NCI-H2196 (cell line): ENCODE results near the gene LARP1.
A peak's percentile ranks its signal among the peaks of the same experiment; 100 is the strongest.
"Not testable (repeated sequence)": the region's sequence is repeated elsewhere in the genome, so short reads cannot be mapped to it uniquely, and the experiment has no call there.

ENCODE experiments used
- DNase-seq: peaks from one replicate; lab custom pipeline; 2025; ENCODE audit not compliant: unreplicated experiment; lab: John Stamatoyannopoulos, UW

Gene LARP1

DNA sequence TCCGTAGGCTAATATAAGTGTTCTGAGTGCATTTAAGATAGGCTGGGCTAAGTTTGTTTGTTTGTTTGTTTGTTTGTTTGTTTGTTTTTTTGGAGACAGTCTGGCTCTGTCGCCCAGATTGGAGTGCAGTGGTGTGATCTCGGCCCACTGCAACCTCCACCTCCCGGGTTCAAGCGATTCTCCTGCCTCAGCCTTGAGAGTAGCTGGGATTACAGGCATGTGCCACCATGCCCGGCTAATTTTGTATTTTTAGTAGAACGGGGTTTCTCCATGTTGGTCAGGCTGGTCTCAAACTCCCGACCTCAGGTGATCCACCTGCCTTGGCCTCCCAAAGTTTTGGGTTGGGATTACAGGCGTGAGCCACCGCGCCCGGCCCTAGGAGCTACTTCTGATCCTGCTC is 4.7 kb downstream of the LARP1 start:
- not testable (repeated sequence) for DNase-seq

DNA sequence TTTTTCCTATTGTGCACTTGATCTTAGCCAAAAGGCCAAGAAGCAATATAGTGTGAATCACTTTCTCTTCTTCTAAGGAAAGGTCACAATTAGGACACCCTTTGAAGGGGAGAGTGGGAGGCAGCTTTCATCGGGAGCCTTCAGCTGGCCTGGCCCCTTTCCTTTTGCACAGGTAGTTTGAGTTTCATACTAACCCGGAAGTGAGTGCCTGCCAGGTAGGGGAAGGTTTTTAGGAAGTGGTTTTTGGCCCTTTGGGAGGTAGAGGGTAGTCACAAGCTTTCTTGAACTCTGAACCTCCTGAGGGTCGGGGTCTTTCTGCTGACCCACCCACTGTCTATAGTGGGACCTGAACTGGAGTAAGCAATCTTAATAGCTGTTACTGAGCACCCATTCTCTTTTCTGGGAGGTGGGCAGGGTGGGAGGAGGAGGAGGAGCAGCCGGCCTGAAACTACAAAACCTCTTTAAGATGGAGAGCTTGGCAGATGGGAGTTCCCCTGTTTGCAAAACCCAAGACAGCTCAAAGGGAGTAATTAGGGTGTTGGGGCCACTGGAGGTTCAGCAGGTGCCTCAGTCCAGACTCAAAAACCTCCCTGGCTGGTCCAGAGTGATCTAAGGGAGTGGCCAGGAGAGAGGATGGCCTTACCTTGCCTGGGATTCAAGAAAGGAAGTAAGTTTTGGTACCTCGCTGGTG is 6.0 kb downstream of the LARP1 start:
- DNase-seq = no peak

DNA sequence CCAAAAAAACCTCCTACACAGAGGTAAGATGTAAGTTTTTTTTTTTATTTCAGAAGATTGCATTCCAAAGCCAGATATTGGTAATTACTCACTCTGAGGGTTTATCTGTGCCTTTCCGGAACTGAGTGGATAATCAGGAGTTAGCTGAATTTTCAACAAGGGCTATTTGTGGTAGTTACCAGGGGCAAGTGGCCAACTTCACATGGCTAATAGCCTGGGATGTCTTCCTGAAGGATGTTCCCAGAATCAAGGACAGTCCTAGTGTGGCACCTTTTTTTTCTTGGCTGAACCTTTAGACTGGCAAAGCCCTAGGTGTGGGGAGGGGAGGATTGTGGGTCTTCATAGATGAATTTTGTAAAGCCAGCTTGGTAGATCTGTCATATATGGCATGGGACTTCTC is 7.1 kb downstream of the LARP1 start:
- DNase-seq = no peak

DNA sequence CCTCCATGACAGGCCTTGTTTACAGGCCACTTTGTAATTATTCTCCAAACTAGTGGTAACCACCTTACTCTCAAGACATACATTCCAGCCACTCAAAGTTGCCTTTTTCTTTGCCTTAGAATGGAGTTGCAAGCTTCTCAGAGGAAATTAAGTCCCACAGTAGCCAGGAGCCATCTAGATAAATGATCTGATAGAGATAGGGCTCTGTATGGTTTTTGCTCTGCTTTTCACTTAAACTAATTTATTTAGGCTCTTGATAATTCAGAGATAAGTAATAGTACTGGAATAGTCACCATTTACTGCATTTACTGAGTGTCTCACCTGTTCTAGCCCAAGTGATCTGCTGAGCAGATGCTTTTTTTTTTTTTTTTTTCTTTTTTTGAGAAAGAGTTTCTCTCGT is 7.5 kb downstream of the LARP1 start:
- no peak for DNase-seq

DNA sequence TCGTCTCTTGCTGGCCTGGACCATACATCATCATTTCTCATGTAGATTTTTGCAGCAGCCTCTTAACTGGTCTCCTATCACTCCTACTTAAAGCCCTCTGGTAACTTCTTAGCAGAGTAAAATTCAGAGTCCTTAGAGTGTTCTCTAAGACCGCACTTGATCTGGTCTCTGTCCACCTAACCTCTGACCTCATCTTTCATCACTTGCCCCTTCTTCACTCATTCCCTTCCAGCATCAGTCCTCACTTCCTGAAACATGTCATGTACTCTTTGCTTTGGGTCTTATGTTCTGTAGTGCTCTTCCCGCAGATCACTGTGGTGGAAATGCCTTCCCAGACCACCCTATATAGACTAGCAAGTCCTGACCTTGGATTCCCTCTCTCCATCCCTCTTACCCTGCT is 9.8 kb downstream of the LARP1 start:
- DNase-seq = no peak

DNA sequence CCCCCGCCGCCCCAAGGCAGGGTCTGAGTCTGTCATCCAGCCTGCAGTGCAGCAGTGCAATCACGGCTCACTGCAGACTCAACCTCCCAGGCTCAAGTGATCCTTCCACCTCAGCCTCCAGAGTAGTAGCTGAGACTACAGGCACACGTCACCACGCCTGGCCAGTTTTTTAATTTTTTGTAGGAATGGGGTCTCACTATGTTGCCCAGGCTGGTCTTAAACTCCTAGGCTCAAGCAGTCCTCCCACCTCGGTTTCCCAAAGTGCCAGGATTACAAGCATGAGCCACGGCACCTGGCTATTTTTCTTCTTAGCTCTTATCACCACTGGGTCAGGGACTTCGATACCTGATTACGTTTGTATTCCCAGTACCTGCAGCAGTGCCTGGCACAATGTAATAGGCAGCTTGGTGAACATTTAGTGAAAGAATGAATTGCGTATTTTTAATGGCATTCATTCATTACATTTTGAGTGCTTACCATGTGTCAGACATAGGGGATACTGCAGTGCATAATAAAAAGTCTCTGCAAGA is 10.3 kb downstream of the LARP1 start:
- DNase-seq = no peak

DNA sequence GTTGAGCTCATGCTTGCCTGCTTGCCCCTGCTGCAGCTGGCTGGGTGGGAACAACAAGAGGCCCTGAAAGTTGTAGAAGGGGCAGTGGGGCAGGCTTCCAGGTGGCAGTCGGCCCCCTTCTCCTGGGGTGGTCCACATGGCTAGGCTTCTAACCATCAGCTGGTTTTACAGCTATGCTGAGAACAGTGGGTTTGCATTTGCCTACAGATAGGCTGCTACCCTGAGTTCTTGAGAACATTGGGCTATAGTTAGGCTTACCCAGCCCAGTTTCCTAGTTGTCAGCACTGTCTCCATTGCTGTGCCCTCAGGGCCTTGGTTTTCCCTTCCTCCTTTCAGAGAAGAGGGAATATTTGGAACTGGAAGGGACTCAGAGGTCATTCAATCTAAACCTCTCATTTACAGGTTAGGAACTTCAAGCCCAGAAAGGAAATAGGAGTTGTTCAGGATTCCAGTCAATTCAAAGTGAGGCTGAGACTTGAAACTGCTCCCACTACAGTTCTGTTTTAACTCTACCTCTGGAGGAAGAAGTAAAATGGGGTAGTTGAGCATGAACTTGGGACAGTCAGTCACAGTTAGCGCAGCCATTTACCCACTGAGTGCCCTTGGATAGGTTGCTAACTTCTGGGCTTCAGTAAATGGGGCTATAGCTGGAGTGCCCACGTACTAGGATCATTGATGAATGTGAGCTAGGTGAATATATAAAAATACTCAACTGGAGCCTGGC is 11.5 kb downstream of the LARP1 start:
- DNase-seq = no peak

DNA sequence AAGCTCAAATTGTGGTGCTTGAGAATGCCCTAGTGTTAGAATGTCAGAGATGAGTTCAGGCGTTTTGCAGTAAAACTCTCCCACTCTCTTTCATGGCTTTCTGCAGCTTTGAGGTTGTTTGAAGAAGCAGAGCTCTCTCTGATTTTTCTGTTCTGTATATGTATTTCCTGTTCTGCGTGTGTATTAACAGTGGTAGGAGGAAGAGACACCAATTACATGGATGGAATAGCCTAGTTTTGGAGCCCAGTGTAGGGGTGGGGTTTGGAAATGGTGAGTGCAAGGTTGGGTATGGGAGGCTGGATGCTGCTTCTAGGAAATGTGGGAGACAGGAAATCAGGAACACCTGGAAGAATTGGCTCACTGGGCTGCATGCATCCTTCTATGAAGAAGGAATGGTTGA is 12.4 kb downstream of the LARP1 start:
- no peak for DNase-seq

DNA sequence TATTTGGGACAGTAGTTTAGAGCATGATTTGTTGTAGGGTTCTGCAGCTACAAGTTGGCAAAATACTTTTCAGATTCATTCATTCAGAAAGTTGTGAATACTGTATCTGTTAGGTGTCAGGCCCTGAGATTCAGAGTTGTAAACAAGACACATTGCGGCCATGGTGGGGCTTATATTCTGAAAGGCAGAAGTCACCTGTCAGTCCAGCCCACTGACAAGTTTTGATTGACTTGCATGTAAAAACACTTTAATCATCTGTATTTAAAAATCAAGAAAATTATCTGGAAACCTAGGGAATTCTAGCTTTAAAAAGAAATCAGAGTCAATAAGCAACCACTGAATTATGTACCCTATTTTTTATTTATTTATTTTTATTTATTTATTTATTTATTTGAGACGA is 13.0 kb downstream of the LARP1 start:
- DNase-seq = no peak

DNA sequence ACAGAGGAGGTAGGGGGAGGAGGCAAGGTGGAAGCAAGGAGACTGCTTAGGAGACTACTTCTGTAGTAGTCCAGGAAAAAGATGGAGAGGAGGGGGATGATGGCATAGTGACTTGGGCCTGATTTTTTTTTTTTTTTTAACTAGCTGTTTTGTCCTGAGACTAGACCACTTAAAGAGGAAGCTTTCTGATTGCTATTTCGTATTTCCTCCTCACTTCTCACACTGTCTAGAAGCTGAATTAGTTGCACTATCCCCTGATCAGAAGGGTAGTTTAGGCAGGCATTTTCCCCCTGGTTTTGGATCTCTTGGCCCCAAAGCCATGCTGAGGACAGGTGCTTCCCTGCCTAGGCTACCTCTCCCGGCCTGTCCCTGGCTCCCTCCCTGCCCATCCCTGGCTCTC is 14.9 kb downstream of the LARP1 start:
- no peak for DNase-seq

DNA sequence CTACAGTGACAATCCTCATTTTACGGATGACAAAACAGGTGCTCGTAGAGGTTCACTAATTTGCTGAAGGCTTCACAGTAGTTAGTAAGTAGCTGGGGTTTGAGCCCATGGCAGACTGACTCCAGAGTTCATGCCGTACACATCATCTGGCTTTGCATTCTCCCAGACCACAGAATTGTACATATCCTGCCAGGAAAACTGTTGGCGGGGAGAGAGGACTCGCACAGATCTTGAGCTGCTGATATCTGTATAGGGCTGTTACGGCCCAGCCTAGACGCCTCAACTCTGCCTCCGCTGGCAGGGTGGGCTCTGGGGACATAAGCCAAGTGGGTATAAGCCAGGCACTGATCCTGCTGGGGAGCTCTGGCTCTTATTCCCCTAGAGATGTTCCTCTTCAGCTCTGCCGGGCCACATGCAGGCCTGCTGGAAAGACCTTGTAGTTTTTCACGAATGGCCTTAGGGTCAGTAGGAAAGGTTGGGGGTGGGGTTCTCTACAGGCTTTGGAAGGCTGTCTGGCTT is 16.3 kb downstream of the LARP1 start:
- no peak for DNase-seq

DNA sequence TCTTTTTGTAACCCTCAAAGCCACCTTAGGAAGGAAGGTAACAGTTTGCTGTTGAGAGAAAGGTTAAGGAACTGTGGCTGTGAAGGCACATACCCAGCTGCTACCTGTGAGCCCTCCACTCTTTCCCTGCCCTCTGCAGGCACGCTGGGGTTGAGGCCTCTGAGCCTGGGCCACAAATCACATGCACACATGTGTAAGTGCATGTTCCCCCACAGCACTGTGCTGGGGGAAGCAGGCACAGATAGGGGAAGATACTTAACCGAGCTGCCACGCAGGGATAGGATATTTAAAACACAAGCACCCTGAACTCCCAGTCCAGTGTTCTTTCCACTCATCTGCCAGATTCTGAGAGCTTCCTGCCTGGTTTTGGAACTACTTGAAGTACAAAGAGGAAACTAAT is 18.1 kb downstream of the LARP1 start:
- no peak for DNase-seq

DNA sequence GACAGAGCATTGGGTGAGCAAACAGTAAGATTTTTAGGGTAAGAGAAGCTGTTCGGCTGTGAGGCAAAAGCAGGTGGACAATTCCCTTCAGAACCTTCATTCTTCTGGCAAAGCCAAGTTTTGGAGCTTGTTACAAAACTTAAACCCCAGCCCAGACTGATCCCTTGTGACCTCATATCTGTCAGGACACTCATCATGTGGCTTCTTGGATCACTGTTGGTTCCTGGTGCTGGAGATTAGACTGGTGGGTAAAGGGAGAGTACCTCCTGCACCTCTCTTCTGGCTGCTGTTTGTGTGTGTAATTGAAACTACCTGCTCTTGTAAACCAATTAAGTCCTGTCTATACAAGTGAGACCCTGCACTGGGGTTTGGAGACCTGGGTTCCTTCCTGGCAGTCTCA is 21.0 kb downstream of the LARP1 start:
- DNase-seq = no peak

DNA sequence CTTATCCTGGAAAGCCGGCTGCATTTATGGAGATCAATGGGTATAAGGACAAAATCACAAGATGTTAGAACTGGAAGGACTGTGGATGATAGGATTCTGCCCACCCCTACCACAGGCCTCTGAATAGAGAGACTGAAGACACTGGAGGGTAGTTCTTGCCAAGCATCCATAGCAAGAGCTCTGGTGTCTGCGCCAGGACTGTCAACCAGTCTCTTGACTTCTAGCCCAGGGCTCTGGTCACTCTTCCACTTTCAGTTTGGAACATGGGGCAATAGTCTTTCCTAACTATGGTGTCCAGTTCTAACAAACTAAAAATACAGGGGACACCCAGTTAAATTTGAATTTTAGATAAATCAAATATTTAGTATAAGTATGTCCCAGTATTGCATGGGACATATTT is 23.4 kb downstream of the LARP1 start:
- no peak for DNase-seq

DNA sequence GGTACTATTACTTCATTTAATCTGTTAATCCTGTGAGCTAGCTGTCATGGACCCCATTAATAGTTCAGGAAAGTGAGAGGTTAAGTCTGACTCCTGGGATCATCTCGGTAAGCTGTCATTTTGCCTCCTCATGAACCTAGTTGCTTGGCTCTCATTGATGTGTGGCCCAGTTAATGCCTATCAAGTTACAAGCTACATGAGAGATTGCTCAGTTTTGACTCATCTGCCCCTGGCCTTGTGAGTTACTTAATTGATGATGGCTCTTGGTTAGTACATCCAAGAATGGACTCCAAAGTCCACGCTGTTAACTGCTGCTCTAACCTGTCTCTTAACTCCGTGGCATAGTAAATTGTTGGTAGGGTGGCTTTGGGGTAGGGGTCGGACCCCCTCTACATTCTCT is 23.9 kb downstream of the LARP1 start:
- peak; percentile 9 for DNase-seq

DNA sequence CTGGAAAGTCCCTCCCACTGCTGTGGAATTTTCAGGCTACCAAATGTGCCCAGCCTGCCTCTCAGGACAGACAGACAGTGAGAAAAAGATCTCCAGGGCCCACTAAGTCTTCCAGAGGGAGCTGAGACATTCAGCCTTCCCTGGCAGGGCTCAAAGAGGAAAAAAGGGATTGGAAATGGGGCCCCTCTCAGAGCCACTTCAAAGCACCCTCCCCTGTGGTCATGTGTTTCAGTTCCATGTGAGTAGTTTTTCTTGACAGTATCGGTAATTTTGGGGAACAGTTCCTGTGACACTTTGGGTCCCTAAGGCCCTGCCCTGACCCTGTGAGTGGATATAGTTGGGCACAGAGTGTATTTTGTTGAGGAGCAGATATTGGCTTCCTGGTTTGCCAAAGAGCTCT is 25.0 kb downstream of the LARP1 start:
- DNase-seq = no peak

DNA sequence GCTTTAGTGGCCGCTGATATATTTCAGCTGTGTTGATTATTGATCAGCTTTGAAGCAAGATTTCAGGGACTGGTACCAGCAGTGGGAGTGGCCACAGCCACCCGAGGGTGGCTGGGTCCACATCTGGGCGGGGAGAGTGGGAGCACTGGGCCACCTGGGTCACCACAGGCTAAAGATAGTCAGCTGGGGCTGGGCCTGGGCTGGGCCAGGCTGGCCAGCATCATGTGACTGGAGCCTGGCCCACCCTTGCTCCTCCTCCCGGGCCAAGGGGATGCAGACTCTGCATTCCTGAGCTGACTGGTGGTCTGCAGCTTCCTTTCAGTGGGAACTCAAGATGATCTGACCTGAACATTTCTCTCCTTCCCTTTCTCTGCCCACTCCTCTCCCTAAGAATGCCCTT is 27.1 kb downstream of the LARP1 start:
- DNase-seq = no peak

DNA sequence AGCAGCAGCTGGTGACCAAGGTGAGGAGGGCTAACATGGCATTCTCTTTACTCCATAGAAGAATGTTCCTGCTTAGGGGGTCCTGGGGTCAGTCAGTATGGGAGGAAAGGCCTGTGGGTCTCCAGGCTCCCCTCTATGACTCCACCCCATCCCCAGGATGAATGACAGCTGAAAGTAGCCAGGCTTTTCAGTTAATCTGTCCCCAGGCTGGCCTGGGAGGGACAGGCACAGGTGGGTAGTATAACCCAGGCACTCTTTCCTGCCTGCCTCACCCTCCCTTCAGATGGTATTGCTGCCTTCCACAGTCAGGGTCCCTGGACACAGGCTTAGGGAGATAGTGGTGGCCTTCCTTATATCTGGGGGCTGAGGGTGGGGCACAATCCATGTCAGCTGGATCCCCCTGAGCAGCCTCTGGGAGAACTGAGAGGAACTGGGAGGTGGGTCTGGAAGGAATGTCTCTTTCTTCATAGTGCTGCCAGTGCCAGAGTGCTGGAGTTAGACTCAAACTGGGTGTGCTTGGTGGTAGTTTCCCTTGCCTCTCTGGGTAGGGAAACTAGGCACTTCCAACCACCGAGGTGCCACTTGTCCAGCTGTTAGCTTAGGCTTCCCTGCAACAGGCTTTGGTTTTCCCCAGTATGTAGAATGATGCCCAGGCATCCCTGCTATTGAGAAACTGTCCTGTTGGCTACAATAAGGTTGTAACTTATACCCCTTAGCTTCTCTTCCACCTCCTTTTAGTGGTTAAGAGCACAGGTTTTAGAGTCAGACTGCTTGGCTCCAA is 27.8 kb downstream of the LARP1 start:
- no peak for DNase-seq

DNA sequence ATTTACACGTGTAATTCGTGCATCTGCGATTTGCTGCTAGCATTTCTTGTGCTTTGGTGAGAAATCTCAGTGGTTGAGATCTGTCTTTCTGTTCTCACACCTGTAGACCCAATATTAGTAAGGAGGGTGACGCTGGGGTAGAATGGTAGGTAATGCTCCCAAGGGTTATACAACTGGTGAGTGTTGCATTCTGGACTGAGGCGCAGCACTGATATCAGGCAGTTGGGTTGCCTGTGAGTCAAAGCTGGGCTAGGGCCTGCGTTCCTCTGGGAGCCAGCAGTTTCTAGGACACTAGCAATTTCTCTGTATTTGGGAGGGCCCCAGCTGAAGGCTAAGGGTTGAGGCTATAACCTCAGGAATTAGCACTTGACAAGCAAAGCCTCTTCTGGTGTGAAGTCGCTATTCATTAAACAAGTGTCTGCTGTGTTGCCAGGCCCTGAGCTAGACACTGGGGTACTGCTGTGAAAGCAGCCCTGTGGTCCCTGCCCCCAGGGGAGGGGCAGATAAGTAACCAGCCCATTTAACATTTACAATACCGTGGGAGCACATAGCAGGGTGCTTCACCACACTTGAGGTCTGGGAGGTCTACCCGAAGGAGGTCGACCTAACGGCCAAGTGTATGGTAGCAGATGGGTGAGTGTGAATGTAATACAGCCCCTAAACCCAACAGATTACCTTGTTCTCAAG is 28.7 kb downstream of the LARP1 start:
- DNase-seq = no peak

DNA sequence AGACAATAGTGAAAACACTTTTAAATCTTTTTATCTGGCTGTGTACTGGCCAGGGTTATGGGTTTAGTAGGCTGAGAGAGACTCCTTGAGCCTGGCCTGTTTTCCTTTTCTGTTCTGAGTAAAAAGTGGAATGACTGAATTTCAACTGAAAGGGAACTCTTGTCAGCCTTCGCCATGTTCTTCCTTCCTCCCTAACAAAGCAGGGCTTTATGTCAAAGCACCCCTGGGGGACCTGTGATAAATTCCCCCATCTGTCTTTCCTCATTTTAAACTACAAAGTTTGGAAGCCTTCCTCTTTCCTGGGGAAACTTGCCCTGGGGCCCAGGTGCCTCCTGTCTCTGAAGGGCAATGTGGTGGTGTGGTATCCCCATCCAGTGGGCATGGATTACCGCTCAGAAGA is 29.7 kb downstream of the LARP1 start:
- DNase-seq = no peak

DNA sequence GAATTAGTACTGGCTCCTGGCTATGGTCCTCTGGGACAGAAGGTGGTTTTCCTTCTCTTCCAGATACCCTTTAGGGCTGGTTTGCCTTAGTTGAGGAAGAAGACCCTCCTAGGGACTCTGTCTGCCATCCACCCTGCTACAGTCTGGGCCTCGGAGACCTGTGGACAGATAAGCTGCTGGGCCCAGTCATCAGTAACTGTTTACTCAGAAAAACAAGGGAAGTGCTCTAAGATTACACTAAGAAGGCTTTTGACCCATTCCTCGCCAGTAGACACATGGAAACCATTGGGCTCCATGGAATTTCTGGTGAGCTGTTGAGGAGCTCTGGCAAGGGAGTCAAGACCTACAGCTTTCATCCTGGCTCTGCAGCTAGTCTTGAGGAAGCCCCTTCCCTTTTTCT is 31.2 kb downstream of the LARP1 start:
- DNase-seq = no peak
